Measurements from ENCODE around the gene TUNAR.

- TF ChIP-seq CTCF (IDR thresholded peaks at IDR 0.05): no peak
- TF ChIP-seq ZFX (IDR thresholded peaks at IDR 0.05; ENCODE audit: borderline replicate concordance): no peak
Measured at GRCh38 chr14:95830386-95830785, 46.2 kb upstream of the TUNAR start.
